ENCODE results near the gene EPDR1.

Gene EPDR1

GRCh38 chr7:37987732-37988131 lies 67.3 kb downstream of the EPDR1 start:
- no peak for FAIRE-seq
- no peak for TF ChIP-seq CTCF (IDR thresholded peaks at IDR 0.05; ENCODE audit: insufficient read depth, missing control alignments)
- DNase-seq (ENCODE audit: insufficient read length, low spot score) = no peak

- no peak for TF ChIP-seq CTCF (IDR thresholded peaks at IDR 0.05; ENCODE audit: insufficient read depth, missing control alignments)
- DNase-seq (ENCODE audit: insufficient read length, low spot score) (no peak), FAIRE-seq (no peak)
These were observed 68.5 kb downstream of the EPDR1 start for GRCh38 chr7:37988721-37989650.

- DNase-seq (ENCODE audit: insufficient read length, low spot score) (no peak), FAIRE-seq (no peak)
- no peak for TF ChIP-seq CTCF (IDR thresholded peaks at IDR 0.05; ENCODE audit: insufficient read depth, missing control alignments)
These were observed 69.9 kb downstream of the EPDR1 start for GRCh38 chr7:37990337-37990736.

GRCh38 chr7:37993060-37993501 lies 72.6 kb downstream of the EPDR1 start:
- no peak for FAIRE-seq
- TF ChIP-seq CTCF (IDR thresholded peaks at IDR 0.05; ENCODE audit: insufficient read depth, missing control alignments) = no peak
- no peak for DNase-seq (ENCODE audit: insufficient read length, low spot score)

GRCh38 chr7:37999673-38000072 lies 79.2 kb downstream of the EPDR1 start:
- no peak for FAIRE-seq
- no peak for DNase-seq (ENCODE audit: insufficient read length, low spot score)
- TF ChIP-seq CTCF (IDR thresholded peaks at IDR 0.05; ENCODE audit: insufficient read depth, missing control alignments) = no peak

GRCh38 chr7:38000272-38000671 lies 79.8 kb downstream of the EPDR1 start:
- no peak for TF ChIP-seq CTCF (IDR thresholded peaks at IDR 0.05; ENCODE audit: insufficient read depth, missing control alignments)
- FAIRE-seq (no peak), DNase-seq (ENCODE audit: insufficient read length, low spot score) (no peak)
